Measurements from ENCODE around the gene SZT2.
"Not testable (repeated sequence)": the region's sequence is repeated elsewhere in the genome, so short reads cannot be mapped to it uniquely, and the experiment has no call there.

The SZT2 gene

DNA sequence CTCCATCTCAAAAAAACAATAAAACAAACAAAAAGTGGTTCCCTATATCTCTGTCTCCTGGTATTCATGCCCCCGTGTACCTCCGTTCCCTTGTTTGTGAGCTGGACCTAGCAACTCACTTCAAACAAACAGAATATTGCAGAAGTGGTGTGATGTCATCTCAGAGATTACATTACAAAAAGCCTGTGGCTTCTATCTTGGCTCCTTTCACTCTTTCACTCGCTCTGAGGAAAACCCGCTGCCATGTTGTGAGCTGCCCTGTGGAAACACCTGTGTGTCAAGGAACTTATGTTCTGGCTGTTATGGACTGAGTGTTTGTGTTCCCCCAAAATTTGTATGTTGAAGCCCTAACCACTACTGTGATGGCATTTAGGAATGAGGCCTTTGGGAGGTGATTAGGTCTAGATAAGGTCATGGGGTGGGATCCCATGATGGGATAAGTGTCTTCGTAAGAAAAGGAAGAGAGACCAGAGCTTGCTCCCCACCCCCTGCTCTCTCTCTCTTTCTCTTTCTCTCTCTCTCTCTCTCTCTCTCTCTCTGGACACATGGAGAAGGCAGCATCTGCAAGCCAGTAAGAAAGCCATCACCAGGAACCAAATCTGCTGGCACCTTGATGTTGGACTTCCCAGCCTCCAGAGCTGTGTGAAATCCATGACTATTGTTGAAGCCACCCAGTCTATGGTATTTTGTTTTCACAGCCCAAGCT, 71.4 kb downstream of the SZT2 start:
- no peak for DNase-seq

GRCh38 chr1:43463479-43463878, 73.8 kb downstream of the SZT2 start:
- DNase-seq = no peak

- no peak for DNase-seq
These were observed 75.2 kb downstream of the SZT2 start for GRCh38 chr1:43464681-43465504.

- DNase-seq = no peak
These were observed 75.9 kb downstream of the SZT2 start for GRCh38 chr1:43465505-43466067.

- no peak for DNase-seq
These were observed 76.7 kb downstream of the SZT2 start for GRCh38 chr1:43466403-43466802.

DNA sequence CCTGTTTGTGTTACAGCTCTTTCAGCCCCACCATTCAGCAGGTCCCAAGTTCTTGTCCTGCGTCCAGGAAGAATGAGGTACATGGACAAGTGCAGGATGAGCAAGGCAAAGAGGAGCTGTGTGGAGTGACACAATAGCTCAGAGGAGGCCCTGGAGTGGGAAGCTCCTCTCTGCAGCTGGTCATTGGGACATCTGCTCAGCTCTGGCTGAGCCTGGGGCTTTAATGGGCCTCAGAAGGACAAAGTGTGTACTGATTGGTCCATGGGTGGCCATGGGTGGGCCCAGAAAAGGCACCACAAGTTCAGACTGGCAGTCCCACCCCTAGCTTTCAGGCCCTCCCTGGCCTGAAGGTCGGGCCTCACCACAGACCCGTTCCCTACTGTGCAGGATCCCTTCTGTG, 78.7 kb downstream of the SZT2 start:
- no peak for DNase-seq

DNA sequence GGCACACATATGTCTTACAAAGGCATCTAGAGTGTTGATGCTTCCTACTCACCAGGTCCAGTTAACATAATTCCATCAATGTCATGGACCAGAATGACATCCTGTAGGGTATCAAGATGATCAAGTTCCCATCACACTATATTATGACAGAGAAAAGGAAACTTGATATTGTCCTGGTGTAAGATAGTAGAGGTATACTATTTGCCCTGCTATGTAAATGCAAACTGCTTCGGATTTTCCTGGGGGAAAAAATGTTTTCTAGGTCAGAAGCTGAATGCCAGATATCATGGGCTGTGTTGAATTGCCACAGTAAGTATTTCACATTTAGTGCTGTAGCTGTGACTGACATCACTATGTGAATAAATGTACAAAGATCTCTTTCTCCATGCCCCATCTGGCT, 80.2 kb downstream of the SZT2 start:
- DNase-seq = no peak

- DNase-seq = no peak
These were observed 82.4 kb downstream of the SZT2 start for GRCh38 chr1:43472087-43472462.

- not testable (repeated sequence) for DNase-seq
These were observed 82.9 kb downstream of the SZT2 start for GRCh38 chr1:43472463-43473151.

DNA sequence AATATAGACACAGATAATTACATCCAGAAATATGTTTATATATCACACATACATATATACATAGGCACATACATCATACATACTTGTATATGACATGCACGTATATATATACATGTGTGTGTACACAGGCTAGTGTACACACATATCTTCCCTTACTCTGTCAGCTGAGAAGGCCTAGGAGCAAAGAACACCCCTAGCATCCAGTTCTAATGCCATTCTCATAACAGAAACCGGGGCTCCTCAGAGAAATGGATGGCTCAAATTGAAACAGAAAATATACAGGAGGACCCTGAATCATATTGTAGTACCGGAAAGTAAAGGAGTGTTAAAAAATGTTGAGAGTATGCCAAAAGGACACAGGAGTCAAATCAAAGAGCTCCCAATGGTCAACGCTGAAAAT, 83.8 kb downstream of the SZT2 start:
- DNase-seq = no peak

DNA sequence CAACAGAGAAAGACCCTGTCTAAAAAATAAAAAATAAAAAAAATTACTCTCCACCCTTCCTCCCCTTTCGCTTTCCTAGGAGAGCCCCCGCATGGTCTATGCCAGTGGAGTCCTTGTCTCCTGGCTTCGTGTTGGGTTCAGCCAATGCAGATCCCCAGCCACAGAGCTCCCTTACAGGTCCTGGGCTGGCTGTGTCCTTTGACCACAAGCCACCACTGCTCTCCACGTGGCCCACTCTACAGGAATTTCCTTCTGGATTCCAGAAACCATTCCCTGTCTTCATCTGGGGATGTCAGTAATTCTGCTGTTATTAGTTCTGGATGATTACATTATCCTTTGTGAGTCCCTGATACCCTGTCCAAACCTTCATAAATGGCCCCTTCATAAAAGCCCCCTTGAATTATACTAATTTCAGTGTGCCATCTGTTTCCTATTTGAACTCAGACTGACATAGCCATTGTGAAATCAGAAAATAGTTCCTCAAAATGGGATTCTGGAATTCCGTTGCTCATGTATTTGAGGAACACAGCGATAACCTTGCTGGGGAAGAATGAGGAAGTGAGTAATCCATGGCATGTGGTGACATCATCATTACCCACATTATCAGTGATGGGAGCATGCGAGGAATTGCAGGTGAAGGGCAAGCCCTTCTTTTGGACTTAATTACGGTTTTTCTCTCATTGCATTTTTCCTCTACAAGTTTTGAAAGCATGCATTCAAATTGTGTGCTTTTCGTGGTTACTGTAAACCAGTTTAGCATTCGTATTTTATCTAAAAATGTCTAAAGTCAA, 86.1 kb downstream of the SZT2 start:
- DNase-seq = not testable (repeated sequence)

- no peak for DNase-seq
These were observed 88.0 kb downstream of the SZT2 start for GRCh38 chr1:43477716-43478115.

DNA sequence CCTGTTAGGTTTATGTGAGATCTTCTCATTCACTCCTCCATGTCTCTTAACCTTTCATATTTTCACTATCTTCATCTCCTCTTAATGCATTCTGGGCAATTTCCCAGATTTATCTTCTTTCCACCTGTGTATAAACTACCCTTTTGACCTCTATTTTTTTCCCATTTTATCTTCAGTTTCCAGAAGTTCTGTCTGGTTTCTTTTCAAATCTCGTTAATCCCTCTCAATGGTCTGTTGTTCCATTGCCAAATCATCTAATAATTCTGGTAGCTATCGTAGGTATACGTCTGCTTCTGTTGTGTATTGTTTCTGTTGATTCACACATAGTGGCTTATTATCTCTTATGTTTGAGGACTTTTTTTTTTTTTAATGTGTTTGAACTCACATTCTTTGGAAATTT, 89.7 kb downstream of the SZT2 start:
- DNase-seq = no peak

- DNase-seq = no peak
These were observed 91.8 kb downstream of the SZT2 start for GRCh38 chr1:43481491-43481890.

DNA sequence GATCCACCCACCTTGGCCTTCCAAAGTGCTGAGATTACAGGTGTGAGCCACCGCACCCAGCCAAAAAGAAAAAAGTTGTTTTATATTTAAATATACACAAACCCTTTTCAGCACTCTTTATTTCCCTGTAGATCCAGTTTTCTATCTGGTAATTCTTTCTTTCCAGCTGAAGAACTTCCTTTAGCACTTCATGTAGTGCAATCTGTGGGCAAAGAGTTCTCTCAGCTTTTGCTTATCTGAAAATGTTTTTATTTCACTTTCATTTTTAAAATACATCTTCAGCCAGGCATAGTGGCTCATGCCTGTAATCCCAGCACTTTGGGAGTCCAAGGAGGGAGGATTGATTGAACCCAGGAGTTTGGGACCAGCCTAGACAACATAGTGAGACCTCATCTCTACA, 92.5 kb downstream of the SZT2 start:
- no peak for DNase-seq

DNA sequence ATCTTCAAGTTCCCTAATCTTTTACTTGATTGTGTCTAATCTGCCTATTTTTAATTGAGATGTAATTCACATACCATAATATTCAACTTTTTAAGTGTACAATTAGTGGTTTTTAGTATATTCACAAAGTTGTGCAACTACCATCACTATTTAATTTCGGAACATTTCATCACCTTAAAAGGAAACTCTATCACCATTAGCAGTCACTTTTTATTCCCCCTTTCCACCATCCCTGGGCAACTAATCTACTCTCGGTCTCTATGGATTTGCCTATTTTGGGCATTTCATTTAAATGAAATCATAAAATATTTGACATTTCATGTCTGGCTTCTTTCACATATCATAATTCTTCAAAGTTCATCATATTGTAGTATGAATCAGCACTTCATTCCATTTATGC, 94.7 kb downstream of the SZT2 start:
- no peak for DNase-seq

DNA sequence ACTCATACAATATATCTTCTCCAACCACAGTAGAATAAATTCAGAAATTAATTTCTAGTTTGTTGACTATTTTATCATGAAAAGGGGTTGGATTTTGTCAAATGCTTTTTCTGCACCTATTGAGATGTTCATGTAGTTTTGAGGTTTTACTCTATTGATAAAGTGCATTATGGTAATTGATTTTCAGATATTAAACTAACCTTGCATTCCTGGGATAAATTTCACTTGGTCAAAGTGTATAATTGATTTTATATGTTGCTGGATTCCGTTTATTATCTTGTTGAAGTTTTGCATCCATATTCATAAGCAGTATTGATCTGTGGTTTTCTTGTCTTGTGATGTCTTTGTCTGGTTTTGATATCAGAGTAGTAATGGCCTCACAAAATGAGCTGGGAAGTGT, 98.5 kb downstream of the SZT2 start:
- DNase-seq = no peak

- DNase-seq = no peak
These were observed 101.4 kb downstream of the SZT2 start for GRCh38 chr1:43491061-43491460.

GRCh38 chr1:43492826-43493225, 103.1 kb downstream of the SZT2 start:
- no peak for DNase-seq

DNA sequence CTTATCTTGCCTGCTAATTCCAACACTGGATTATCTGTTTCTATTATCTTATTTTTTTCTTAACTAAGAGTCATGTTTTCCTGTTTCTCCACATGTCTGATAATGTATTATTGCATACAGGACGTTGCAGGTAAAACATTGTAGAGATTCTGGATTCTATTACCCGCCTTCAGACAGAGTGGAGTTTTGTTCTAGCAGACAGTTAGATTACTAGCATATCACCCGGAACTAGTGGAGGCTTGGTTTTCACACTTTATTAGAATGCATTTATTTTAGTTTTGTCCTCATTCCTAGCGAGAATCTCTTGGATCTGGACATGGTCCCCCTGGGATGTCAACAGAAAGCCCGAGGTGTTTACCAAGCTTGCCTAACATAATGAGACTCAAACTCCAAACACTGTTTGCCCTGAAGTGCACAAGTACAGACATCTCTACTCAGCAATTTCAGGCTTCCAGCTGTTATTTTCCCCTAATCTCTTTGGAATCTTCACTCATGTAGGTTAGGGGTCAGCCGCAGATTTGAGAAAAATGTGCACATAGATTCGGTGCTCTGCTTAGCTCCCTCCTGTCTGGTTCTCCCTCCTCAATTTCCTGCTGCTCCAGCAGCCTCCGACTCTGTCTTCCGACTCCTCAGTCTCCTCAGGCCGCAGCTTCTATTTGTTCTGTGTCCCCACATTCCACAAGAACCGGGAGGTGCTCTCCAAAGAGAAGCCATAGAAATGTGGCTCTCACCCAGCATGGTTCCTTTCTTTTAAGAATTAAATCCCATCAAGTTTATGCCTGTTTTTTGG, 104.2 kb downstream of the SZT2 start:
- no peak for DNase-seq

- no peak for DNase-seq
These were observed 105.5 kb downstream of the SZT2 start for GRCh38 chr1:43495204-43495603.

- DNase-seq = no peak
These were observed 110.2 kb downstream of the SZT2 start for GRCh38 chr1:43499898-43500297.

Data from hippocampal formation (tissue), 2 donors.